Measurements from ENCODE around the gene ADK. TPM values are rescaled to one million over a fixed set of nuclear protein-coding genes. Genes with fewer than 3 reads are reported as not detected.

Gene ADK
- total and polyA plus RNA-seq, 10 donors: 11.1 to 40.5 (median 32.1) TPM

GRCh38 chr10:74641659-74642058 lies 490.6 kb downstream of the ADK start:
- Histone ChIP-seq H3K4me1 (no peaks in the 10 kb centered on the region), H3K27ac (no peak overlapping the region)
- intact Hi-C loops (cut with DNase I; ENCODE audit: low total_unique reads): no loop called here

GRCh38 chr10:74642901-74643595 lies 492.0 kb downstream of the ADK start:
- DNase-seq: no peak
- Histone ChIP-seq H3K9me3 (peaks cover 0 to 11% (median 5%) of the 10 kb centered on the region in 8 donors), H3K4me3 (no peak overlapping the region), H3K36me3 (peaks cover 0 to 11% (median 0%) of the 10 kb centered on the region in 6 donors), H3K27ac (no peak overlapping the region), H3K27me3 (replicated peaks in 1 of 7) (no peaks in the 10 kb centered on the region), H3K4me1 (no peaks in the 10 kb centered on the region)
- TF ChIP-seq POLR2A (IDR thresholded peaks at IDR 0.05) (no peak), POLR2AphosphoS5 (IDR thresholded peaks at IDR 0.05) (no peak)
- TF ChIP-seq, protein P1, sequence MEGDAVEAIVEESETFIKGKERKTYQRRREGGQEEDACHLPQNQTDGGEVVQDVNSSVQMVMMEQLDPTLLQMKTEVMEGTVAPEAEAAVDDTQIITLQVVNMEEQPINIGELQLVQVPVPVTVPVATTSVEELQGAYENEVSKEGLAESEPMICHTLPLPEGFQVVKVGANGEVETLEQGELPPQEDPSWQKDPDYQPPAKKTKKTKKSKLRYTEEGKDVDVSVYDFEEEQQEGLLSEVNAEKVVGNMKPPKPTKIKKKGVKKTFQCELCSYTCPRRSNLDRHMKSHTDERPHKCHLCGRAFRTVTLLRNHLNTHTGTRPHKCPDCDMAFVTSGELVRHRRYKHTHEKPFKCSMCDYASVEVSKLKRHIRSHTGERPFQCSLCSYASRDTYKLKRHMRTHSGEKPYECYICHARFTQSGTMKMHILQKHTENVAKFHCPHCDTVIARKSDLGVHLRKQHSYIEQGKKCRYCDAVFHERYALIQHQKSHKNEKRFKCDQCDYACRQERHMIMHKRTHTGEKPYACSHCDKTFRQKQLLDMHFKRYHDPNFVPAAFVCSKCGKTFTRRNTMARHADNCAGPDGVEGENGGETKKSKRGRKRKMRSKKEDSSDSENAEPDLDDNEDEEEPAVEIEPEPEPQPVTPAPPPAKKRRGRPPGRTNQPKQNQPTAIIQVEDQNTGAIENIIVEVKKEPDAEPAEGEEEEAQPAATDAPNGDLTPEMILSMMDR (IDR thresholded peaks at IDR 0.05 in 8 of 11, conservative IDR thresholded peaks at IDR 0.05 in 3 of 11): no peak
- intact Hi-C loops (cut with DNase I; ENCODE audit: low total_unique reads): no loop called here
- 89 to 98% (median 97%) methylated on average over 1 of the region's 1 CpG for WGBS, 5 donors

More at GRCh38 chr10:74641659-74642058, 490.6 kb downstream of the ADK start:
- no peak overlapping the region for H3K4me3 ChIP-seq
- H3K27me3 ChIP-seq (replicated peaks in 1 of 7): no peaks in the 10 kb centered on the region
- TF ChIP-seq POLR2AphosphoS5 (IDR thresholded peaks at IDR 0.05) (no peak), POLR2A (IDR thresholded peaks at IDR 0.05) (no peak)
- TF ChIP-seq, protein P1 (IDR thresholded peaks at IDR 0.05 in 8 of 11, conservative IDR thresholded peaks at IDR 0.05 in 3 of 11): no peak
- 88 to 100% (median 100%) methylated on average over 1 of the region's 1 CpG for WGBS, 5 donors
- H3K9me3 ChIP-seq: peaks cover 0 to 11% (median 5%) of the 10 kb centered on the region in 8 donors
- peaks cover 0 to 11% (median 0%) of the 10 kb centered on the region in 6 donors for H3K36me3 ChIP-seq
- DNase-seq: no peak

- intact Hi-C loops (cut with DNase I; ENCODE audit: low total_unique reads): no loop called here
- TF ChIP-seq POLR2AphosphoS5 (IDR thresholded peaks at IDR 0.05): no peak
- no peak for TF ChIP-seq POLR2A (IDR thresholded peaks at IDR 0.05)
- TF ChIP-seq, protein P1 (IDR thresholded peaks at IDR 0.05 in 8 of 11, conservative IDR thresholded peaks at IDR 0.05 in 3 of 11): no peak
- no peaks in the 10 kb centered on the region for H3K27me3 ChIP-seq (replicated peaks in 1 of 7)
Measured at GRCh38 chr10:74643596-74643975, 492.6 kb downstream of the ADK start.

GRCh38 chr10:74644738-74645137 lies 493.7 kb downstream of the ADK start:
- Histone ChIP-seq H3K27ac (no peak overlapping the region), H3K27me3 (replicated peaks in 1 of 7) (no peaks in the 10 kb centered on the region), H3K4me3 (no peak overlapping the region), H3K4me1 (no peaks in the 10 kb centered on the region), H3K36me3 (peaks cover 0 to 15% (median 0%) of the 10 kb centered on the region in 6 donors), H3K9me3 (peaks cover 0 to 11% (median 5%) of the 10 kb centered on the region in 8 donors)
- TF ChIP-seq, protein P1 (IDR thresholded peaks at IDR 0.05 in 8 of 11, conservative IDR thresholded peaks at IDR 0.05 in 3 of 11): no peak
- TF ChIP-seq POLR2AphosphoS5 (IDR thresholded peaks at IDR 0.05) (no peak), POLR2A (IDR thresholded peaks at IDR 0.05) (no peak)
- WGBS, 5 donors: 83 to 95% (median 90%) methylated on average over 2 of the region's 2 CpGs
- intact Hi-C loops (cut with DNase I; ENCODE audit: low total_unique reads): no loop called here
- no peak for DNase-seq

More at GRCh38 chr10:74643596-74643975, 492.6 kb downstream of the ADK start:
- DNase-seq: no peak
- no peak overlapping the region for H3K27ac ChIP-seq
- peaks cover 0 to 16% (median 0%) of the 10 kb centered on the region in 6 donors for H3K36me3 ChIP-seq
- H3K4me1 ChIP-seq: no peaks in the 10 kb centered on the region
- peaks cover 0 to 11% (median 5%) of the 10 kb centered on the region in 8 donors for H3K9me3 ChIP-seq
- H3K4me3 ChIP-seq: no peak overlapping the region
